TTC549 (cell line): ENCODE data around the gene ZIC1.

ENCODE experiments used
- FAIRE-seq: peaks from 2 replicates; lab custom pipeline; 2012; peaks lifted over from hg19 to GRCh38; lab: Jason Lieb, UNC

The ZIC1 gene

DNA sequence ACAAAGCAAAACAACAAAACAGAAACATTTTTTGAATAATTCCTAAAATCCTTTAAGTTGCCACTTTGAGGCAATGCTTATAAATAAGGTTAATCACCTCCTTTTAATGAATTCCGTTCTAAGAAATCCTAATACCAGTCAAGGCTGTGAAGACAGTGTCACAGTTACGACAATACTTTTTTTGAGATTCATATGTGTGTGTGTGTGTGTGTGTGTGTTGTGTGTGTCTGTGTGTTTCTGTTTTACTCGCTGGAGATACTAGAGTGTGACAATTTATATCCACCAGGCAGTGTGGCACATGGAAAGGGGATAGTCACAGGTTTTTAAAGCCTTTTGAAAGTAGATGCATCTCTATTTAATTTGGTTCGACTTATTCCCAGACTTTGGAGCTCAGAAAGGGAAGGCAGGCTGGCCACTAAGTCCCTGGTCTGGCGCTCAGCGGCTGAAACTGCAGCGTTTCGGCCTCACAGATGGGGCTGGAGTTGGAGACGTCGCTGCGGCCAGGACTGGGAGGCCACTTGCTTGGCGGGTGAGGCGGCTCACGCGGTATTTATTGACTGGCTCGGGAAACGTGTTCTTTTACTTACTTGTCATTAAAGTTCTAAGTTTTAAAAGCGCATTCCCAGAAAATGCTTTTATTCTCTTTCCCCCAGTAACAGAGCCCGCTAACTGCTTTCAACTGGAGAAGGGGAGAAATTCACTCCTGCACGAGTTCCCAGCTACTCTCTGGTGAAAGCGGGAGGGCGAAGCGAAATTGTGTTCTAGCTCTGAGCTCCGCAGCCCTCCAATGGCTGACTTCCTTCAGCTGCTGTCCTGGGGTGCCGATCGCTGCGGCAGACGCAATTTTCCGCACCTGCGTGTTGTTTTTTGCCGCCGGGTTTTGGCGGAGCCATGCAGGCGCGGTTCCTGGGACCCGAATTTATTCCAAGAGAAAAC is 13.7 kb downstream of the ZIC1 start:
- no peak for FAIRE-seq

DNA sequence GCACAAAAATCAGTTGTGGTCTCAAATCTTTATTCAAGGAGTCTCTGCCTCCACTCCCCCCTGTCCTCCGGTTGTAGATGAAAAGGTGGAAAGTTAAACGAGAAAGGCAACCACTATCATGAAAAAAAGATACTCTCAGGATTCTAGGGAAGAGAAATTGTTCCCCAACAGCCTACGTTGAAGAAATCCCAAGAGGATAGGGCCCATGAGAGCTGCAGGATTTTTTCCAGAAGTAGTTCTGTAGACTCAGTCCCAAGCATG is 14.3 kb downstream of the ZIC1 start:
- no peak for FAIRE-seq

DNA sequence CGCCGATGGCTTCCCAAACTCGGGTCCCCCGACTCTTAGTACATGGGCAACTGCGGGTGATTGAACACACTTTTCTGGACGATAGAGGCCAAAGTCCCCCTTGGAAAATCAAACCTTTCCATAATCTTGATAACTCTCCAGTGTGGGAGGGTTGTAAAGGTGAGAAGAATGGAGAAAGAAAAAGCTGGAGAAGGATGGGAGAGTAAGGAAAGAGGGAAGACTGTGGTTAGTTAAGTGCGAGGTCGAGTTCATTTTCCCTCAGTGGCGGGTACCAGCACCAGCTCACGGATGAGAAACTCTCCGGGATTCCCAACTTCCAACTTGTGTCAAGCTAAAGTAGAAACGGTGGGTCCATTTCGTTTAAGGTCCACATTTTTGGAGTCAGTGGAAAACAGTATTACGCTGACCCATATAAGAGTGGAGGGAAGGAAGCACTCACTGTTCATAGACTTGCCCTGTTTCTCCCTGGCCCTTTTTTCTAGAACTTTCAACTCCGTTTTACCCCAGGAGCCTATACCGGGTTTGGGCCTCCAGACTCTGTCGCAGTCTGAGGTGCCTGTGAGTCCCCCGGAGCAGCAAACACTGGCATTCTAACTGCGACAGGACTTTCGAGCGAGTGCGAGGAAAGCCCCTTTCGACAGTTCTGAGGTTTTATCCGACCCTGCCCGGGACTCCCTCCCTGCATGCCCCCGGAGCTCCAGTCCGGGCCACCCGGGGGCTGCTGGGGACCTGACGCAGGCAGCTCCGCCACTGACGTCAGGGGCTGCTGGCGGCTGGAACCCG is 14.8 kb downstream of the ZIC1 start:
- FAIRE-seq = no peak

DNA sequence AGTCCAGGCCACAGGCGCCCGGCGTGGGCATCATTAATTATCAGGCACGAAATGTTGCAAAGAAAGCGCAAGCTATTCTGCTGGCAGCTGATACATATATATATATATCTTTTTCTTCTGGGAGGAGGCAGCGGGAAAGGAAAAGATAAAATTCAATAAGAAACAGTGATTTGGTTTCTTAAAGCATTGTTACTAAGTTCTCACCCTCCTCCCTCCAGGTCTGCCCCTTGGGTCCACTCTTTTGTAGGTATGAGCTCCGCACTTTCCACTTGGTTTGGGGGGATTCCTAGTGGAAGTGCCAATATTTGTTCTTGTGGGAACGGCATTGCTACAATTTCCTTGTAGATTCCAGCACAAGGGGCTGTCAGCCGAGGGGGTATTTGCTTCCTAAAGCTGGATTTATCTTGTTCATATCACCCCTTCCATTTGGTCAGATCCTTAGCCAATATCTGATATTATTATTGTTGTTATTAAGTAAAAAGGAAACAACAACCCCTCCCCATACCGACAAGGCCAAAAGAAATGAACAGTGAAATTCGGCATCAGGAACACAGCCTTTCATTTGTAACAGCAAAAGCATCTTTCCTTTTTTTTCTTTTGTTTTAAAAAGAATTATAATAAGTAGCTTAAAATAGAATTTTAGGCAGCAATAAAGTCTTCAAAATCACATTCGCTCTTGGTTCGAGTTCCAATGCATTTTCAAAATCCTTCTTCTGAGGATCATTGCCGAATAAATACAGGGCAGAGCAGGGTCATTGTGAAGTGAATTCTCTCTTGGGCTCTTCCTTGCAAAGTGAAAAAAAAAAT is 15.6 kb downstream of the ZIC1 start:
- FAIRE-seq = no peak

DNA sequence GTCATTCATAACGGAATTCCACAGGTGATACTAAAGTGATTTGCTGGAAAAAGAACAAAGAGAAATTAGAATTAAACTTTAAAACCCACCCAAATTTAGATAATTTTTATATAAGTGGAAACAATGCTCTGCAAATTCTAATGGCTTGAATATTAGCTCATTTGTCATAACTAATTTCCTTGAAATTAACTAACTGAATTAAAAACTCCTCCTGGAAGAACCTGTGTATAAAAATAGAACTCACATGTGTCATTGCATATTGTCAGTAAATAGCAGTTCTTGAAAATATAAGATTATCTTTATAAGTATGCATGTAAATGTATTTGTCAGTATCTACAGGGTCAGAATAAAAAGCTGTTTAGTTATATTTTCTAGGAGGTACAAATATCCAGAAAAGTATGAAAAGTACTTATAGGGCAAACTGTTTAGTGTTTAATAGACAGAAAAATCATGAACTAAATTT is 16.3 kb downstream of the ZIC1 start:
- no peak for FAIRE-seq

DNA sequence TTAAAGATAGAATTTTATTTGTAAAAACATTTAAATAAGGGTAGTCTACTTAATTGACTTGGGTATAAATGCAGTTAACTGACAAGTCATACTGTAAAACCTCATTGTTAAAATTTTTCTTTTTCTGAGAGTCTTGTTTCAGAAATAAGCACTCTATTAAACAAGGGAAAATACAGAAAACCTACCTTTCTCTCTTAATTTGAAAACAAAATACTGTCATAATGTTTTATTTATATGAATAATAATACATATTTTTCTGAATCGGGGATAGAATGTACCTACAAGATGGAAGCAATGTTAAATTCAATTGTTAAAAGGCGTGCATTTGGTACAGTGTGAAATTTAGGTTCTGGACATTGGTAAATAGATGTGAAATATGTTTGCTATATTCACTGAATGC is 17.8 kb downstream of the ZIC1 start:
- no peak for FAIRE-seq

DNA sequence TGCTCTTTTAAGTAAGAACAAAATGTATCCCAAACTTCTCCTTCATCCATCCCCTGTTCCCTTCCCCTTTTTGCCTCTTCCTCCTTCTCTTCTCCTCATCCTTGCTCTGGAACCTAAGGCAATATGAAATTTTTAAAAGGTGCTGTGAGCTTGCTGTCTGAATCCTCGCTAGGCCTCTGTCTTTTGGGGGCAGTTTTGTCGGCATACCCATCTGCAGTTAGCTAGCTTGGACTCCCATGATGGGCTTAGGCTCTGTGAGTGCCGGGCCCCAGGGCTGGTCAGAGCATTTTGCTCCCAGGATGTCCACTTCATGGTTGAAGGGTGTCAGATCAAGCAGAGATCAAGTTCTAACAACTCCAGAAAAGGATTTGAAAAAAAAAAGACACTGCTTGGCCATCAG is 18.6 kb downstream of the ZIC1 start:
- FAIRE-seq = no peak

DNA sequence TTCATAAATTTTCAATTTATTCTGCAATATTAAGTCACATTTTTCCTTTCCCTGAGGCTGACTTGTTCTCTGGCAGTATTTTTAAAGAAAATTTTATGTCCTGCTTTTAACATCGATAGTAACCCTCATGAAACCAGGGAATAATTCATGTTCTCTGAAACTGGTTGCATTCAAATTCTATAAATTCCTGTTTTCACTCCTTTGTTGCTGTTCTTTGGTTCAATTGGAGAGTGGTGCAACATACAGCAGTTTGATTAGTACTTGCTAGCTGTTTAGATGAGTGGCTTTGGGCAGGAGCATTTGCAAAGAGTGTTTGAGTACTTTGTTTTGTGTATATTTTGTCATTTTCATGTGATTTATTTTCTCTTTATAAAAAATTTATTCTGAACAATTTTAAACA is 19.2 kb downstream of the ZIC1 start:
- FAIRE-seq = no peak

DNA sequence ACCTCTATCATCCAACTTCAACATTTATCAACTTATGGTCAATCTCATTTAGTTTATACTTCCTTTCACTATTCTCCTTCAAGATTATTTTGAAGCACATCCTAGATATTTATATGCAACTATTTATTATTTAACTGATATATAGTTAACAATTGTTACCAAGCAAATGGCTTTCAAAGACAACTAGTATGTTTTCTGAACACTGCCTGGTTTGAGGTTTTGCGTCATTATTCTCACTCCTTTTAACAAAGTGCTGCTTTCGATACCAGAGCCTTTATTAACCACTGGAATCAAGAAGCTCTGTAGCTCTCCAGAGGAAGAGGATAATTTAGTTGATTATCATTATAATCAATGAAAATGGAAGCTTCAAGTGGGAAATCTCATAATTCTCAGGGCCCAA is 19.6 kb downstream of the ZIC1 start:
- FAIRE-seq = no peak

DNA sequence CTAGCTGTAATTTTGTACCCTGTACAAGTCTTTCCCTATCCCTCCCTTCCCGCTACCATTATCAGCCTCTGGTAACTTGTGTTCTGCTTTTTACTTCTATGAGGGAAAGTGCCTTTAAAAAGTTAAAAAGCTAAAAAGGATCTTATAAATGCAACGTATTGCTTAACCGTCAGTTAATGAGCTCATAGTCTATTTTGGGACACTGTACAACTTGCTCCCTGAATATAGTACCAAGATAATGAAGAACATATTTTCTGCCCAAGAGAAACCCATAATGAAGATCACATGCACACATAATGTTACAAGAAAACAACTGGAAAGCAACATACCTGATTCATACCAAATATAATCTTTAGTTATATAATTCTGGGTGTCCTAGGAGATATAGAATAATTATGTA is 22.6 kb downstream of the ZIC1 start:
- FAIRE-seq = no peak

DNA sequence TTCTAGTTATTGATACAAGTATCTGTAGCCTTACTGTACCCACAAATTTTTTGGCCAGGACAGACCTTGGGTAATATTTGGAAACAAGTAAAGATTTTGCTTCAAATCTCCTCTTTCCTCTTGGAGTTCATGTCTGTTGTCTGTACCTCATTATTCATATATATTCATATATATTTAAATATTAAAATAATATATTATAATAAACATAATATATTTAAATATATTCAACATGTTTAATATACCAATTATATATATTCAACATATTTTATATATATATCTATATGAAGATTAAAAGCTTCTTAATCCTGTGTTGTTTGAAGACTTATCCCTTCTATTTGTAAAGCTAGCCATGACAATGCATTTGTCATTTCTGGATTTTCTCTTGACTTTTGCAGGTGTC is 38.1 kb downstream of the ZIC1 start:
- FAIRE-seq = peak; percentile 42

DNA sequence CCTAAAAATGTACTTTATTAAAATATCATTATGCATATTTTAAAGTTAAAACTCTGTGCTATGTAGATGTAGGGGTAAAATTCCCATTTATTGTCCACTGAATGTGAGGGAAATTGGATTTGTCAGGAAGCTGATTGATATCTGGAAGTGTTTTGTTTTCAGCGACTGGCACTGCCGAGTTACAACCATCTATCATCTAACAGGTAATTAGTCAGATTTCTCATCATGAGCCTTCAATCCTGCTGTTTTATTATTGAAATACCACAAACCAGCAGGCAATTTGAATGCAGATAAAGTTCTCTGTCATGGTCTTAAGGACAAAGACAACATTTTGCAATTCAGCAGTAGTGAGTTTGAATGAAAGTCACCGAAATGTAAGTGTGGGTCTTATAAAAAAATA is 40.5 kb downstream of the ZIC1 start:
- FAIRE-seq = no peak

DNA sequence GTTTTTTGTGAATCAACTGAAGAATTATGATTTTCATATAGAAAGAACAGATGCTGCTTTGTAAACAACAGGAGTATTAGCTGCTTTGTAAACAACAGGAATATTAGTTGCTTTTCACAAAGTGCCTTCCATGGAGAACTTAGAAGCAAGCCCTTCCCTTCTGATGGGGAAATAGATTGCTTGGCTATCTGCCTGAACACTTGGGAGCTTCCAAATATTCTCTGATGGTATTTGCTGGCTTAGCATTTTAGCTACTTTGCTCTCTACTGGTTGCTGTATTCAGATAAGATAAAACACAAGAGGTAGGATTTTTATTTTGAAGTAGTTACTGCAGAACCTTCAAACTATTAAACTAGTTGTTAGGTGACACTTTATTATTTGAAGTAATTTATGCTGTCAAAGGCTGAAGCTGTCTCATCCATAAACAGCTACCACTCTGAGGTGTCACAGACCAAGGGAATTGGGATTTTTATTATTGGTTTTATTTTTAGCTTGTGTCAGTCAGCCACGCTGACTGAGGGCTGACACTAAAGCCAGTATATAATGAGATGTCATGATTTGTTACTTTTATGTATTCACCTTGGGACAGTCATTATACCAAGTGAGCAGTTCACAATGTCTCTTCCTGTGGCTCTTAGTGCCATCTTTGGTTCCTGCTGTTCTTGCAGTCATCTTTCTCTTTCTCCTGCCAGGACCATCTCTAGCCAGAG is 50.0 kb downstream of the ZIC1 start:
- no peak for FAIRE-seq

DNA sequence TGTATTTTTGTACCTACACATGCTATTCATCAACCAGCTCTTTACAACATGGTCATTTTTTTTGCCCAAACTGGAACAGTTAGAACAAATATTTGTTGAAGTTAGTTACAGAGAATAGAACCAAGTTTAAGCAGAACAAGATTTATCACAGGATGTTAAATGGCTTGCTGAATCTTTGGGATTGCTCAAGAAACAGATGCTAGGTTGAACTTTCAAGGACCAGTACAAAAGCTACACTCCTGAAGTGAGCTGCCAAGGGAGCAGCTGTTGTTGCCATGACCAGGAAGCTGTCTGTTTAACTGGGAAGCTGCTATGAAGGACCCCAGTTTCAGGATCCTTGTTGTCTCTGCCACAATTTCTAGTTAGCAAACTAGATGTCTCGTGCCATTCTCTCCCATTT is 53.7 kb downstream of the ZIC1 start:
- no peak for FAIRE-seq
